AG08395 (cell line): ENCODE measurements around the gene CCM2.

Experiments
- DNase-seq: peaks from one replicate; pipeline ENCODE4 v3.0.0; 2012; ENCODE audit warnings: mixed read lengths, low spot score

The CCM2 gene

GRCh38 chr7:45066409-45066808, 66.4 kb downstream of the CCM2 start:
- no peak for DNase-seq

GRCh38 chr7:45067582-45067981, 67.6 kb downstream of the CCM2 start:
- no peak for DNase-seq

GRCh38 chr7:45068236-45069023, 68.4 kb downstream of the CCM2 start:
- DNase-seq: no peak

- DNase-seq: no peak
Measured at GRCh38 chr7:45069444-45070253, 69.6 kb downstream of the CCM2 start.

- no peak for DNase-seq
Measured at GRCh38 chr7:45070254-45070642, 70.2 kb downstream of the CCM2 start.

GRCh38 chr7:45071528-45071927, 71.5 kb downstream of the CCM2 start:
- no peak for DNase-seq

- no peak for DNase-seq
Measured at GRCh38 chr7:45072131-45073030, 72.4 kb downstream of the CCM2 start.

GRCh38 chr7:45073031-45073785, 73.2 kb downstream of the CCM2 start:
- no peak for DNase-seq

- DNase-seq: no peak
Measured at GRCh38 chr7:45073786-45074527, 74.0 kb downstream of the CCM2 start.

GRCh38 chr7:45074528-45075354, 74.7 kb downstream of the CCM2 start:
- DNase-seq: no peak

- no peak for DNase-seq
Measured at GRCh38 chr7:45075355-45075644, 75.3 kb downstream of the CCM2 start.

- DNase-seq: no peak
Measured at GRCh38 chr7:45075871-45076796, 76.1 kb downstream of the CCM2 start.

- DNase-seq: no peak
Measured at GRCh38 chr7:45076946-45077345, 76.9 kb downstream of the CCM2 start.

- DNase-seq: no peak
Measured at GRCh38 chr7:45077579-45077978, 77.6 kb downstream of the CCM2 start.

- no peak for DNase-seq
Measured at GRCh38 chr7:45078125-45078681, 78.2 kb downstream of the CCM2 start.

GRCh38 chr7:45080265-45080957, 80.4 kb downstream of the CCM2 start:
- no peak for DNase-seq

GRCh38 chr7:45080958-45081669, 81.1 kb downstream of the CCM2 start:
- DNase-seq: no peak

- no peak for DNase-seq
Measured at GRCh38 chr7:45081670-45081974, 81.6 kb downstream of the CCM2 start.
